Endothelial cell (in vitro differentiated cells): ENCODE measurements around the gene ST6GALNAC2. TPM values are rescaled to one million over a fixed set of nuclear protein-coding genes. Genes with fewer than 3 reads are reported as not detected.

Source experiments
- DNase-seq: peaks from one replicate; pipeline ENCODE4 v3.0.0; 2021; ENCODE audit warnings: low spot score
- H3K27ac Mint-ChIP-seq: one replicate; pipeline ENCODE4 v1.8.0; 2021; ENCODE audit warnings: mixed read lengths, inconsistent platforms; ENCODE audit not compliant: unreplicated experiment
- H3K27me3 Mint-ChIP-seq: one replicate; pipeline ENCODE4 v1.8.0; 2021; ENCODE audit warnings: mild to moderate bottlenecking, moderate library complexity, mixed read lengths, inconsistent platforms; ENCODE audit not compliant: unreplicated experiment
- H3K36me3 Mint-ChIP-seq: one replicate; pipeline ENCODE4 v1.8.0; 2021; ENCODE audit warnings: mild to moderate bottlenecking, low read depth, mixed read lengths, inconsistent platforms; ENCODE audit not compliant: unreplicated experiment
- H3K4me1 Mint-ChIP-seq: one replicate; pipeline ENCODE4 v1.8.0; 2021; ENCODE audit warnings: mild to moderate bottlenecking, mixed read lengths, inconsistent platforms; ENCODE audit not compliant: unreplicated experiment
- H3K4me3 Mint-ChIP-seq: one replicate; pipeline ENCODE4 v1.8.0; 2021; ENCODE audit warnings: mild to moderate bottlenecking, mixed read lengths, inconsistent platforms; ENCODE audit not compliant: unreplicated experiment
- H3K9me3 Mint-ChIP-seq: one replicate; pipeline ENCODE4 v1.8.0; 2021; ENCODE audit warnings: mixed read lengths, inconsistent platforms; ENCODE audit not compliant: unreplicated experiment
- total RNA-seq: library from RNA; stranded (reverse); fragmentation: NEBNext Ultra II Directional; extraction: Animal tissue kit (Norgen Biotek cat#: 25700); gene quantifications from one replicate; pipeline ENCODE4 v1.2.1, GENCODE V29; 2021; ENCODE audit not compliant: unreplicated experiment
- TF ChIP-seq, protein P1 (sequence below): fragments of 200-600 bp; sonication (generic); IDR thresholded peaks from one replicate; pipeline ENCODE4 v1.5.0; 2021; ENCODE audit warnings: antibody characterized with exemption; ENCODE audit not compliant: unreplicated experiment

ST6GALNAC2 gene
- total RNA-seq, 1 donor from 2014 or later, result 2.2 TPM

DNA sequence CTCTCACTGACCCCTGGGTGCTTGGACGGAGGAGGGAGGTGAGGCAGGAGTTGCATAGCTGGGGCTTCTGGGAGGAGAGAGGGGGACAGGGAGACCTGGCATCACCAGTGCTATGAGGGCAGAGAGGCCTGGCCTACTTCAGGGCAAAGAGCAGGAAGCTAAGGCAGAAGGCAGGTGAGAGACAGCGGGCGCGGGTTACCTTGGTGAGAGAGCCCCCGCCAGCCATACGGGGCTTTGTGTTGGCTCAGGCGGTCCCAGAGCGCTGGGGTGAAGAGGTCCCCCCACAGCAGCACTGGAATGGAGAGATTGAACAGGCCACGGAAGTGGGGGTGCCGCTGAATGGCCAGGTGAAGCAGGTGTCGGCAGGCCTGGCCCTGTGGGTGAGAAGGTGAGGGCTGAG is 11.5 kb downstream of the ST6GALNAC2 start:
- DNase-seq, result no peak
- TF ChIP-seq, protein P1, sequence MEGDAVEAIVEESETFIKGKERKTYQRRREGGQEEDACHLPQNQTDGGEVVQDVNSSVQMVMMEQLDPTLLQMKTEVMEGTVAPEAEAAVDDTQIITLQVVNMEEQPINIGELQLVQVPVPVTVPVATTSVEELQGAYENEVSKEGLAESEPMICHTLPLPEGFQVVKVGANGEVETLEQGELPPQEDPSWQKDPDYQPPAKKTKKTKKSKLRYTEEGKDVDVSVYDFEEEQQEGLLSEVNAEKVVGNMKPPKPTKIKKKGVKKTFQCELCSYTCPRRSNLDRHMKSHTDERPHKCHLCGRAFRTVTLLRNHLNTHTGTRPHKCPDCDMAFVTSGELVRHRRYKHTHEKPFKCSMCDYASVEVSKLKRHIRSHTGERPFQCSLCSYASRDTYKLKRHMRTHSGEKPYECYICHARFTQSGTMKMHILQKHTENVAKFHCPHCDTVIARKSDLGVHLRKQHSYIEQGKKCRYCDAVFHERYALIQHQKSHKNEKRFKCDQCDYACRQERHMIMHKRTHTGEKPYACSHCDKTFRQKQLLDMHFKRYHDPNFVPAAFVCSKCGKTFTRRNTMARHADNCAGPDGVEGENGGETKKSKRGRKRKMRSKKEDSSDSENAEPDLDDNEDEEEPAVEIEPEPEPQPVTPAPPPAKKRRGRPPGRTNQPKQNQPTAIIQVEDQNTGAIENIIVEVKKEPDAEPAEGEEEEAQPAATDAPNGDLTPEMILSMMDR, result no peak
- no peaks in the 10 kb centered on the region for H3K4me1 Mint-ChIP-seq
- H3K4me3 Mint-ChIP-seq, result no peak overlapping the region
- H3K9me3 Mint-ChIP-seq, result no peaks in the 10 kb centered on the region
- H3K36me3 Mint-ChIP-seq, result peaks cover 4% of the 10 kb centered on the region
- no peak overlapping the region for H3K27ac Mint-ChIP-seq
- peaks cover 14% of the 10 kb centered on the region for H3K27me3 Mint-ChIP-seq

- Mint-ChIP-seq H3K36me3 (peaks cover 4% of the 10 kb centered on the region), H3K4me3 (no peak overlapping the region), H3K27me3 (peaks cover 12% of the 10 kb centered on the region), H3K4me1 (peaks cover 4% of the 10 kb centered on the region), H3K9me3 (no peaks in the 10 kb centered on the region), H3K27ac (no peak overlapping the region)
- DNase-seq, result no peak
- TF ChIP-seq, protein P1, result no peak
These were observed 12.6 kb downstream of the ST6GALNAC2 start for GRCh38 chr17:76573096-76573495.

GRCh38 chr17:76572201-76572910 is 13.3 kb downstream of the ST6GALNAC2 start:
- Mint-ChIP-seq H3K4me1 (peaks cover 4% of the 10 kb centered on the region), H3K9me3 (no peaks in the 10 kb centered on the region), H3K27me3 (peaks cover 11% of the 10 kb centered on the region), H3K27ac (no peak overlapping the region), H3K4me3 (no peak overlapping the region), H3K36me3 (peaks cover 4% of the 10 kb centered on the region)
- TF ChIP-seq, protein P1, result no peak
- no peak for DNase-seq

DNA sequence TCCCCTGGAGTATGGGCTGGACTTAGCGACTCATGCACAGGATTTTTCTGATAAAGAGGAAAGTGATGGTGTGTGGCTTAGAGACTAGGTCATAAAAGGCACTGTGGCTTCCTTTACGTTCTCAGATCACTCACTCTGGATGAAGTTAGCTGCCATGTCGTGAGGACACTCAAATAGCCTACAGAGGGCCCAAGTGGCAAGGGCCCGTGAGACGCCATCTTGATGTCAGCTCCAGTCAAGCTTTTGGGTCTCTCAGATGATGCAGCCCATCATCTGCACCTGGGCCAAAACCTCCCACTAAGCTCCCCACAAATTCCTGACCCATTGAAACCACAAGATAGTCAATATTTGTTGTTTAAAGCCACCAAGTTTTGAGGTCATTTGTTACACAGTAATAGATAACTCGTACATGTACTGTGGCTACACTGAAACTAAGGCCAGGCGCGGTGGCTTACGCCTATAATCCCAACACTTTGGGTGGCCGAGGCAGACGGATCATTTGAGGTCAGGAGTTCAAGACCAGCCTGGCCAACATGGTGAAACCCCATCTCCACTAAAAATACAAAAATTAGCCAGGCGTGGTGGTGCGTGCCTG is 14.7 kb downstream of the ST6GALNAC2 start:
- Mint-ChIP-seq H3K4me3 (no peak overlapping the region), H3K27me3 (peaks cover 12% of the 10 kb centered on the region), H3K36me3 (peaks cover 7% of the 10 kb centered on the region), H3K4me1 (peaks cover 4% of the 10 kb centered on the region), H3K27ac (no peak overlapping the region), H3K9me3 (no peaks in the 10 kb centered on the region)
- TF ChIP-seq, protein P1, result no peak
- DNase-seq, result no peak

DNA sequence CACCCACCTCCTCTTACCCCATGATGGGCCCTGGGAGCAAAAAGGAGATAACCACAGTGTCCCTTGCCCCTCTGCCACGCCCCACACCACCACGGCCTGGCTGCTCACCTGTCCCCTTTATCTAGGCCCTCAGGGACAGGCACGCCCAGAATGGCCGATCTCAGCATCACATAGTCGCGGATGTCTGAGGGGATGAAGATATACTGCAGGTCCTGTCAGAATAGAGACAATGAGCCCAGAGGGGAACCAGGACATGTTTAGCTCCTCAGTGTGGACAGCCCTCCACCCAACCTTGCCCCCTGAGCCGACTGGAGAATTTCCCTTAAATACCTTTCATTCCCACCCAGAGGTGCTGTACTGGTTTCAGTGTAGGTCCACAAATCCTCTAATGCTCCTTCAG is 15.2 kb downstream of the ST6GALNAC2 start:
- peaks cover 14% of the 10 kb centered on the region for H3K27me3 Mint-ChIP-seq
- H3K4me1 Mint-ChIP-seq, result peaks cover 4% of the 10 kb centered on the region
- TF ChIP-seq, protein P1, result no peak
- no peak for DNase-seq
- H3K4me3 Mint-ChIP-seq, result no peak overlapping the region
- no peaks in the 10 kb centered on the region for H3K9me3 Mint-ChIP-seq
- H3K36me3 Mint-ChIP-seq, result peaks cover 7% of the 10 kb centered on the region
- no peak overlapping the region for H3K27ac Mint-ChIP-seq
